ENCODE data around the gene PLAU.

PLAU gene

DNA sequence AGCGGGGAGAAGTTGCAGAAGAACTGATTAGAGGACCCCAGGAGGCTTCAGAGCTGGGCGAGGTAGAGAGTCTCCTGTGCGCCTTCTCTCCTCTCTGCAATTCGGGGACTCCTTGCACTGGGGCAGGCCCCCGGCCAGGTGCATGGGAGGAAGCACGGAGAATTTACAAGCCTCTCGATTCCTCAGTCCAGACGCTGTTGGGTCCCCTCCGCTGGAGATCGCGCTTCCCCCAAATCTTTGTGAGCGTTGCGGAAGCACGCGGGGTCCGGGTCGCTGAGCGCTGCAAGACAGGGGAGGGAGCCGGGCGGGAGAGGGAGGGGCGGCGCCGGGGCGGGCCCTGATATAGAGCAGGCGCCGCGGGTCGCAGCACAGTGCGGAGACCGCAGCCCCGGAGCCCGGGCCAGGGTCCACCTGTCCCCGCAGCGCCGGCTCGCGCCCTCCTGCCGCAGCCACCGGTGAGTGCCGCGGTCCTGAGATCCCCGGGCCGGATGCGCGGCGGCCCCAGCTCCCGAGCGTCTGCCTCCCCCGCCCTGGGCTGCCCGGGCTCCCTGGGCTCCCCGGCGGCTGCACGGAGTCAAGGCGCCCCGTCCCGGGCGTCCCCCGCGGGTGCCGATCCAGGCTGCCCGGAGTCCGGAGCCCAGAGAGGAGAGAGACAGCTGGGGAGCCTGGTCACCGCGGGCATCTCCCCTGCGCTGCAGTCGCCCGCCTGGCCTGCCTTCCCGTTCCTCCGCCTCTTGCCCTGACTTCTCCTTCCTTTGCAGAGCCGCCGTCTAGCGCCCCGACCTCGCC is at the start of gene PLAU:
Gene PLAU (plus strand): TSS at position 369 of the 789 bp plus-strand sequence. CDS start 424 bp downstream, outside the sequence.
- peak; percentile 72 for DNase-seq (ENCODE audit: low read depth)

DNA sequence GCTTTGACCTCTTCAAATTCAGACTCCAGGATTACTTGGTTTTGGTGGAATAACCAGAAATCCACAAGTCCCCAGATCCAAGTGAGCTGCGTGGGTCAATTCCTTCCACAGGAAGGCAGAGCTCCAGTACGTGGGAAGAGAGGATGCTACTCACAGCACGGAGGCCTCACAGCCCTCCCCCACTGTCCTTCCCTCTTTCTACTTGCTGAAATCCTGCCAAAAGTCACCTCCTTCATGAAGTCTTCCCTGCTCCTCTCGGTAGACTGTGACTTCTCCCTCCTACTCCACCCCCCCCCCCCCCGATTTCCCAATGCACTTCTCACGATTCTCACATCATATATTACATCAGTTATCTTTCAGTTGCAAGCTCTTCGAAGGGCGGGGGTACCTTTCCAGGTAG is 48.9 kb upstream of the PLAU start:
- no peak for DNase-seq (ENCODE audit: low read depth)

DNA sequence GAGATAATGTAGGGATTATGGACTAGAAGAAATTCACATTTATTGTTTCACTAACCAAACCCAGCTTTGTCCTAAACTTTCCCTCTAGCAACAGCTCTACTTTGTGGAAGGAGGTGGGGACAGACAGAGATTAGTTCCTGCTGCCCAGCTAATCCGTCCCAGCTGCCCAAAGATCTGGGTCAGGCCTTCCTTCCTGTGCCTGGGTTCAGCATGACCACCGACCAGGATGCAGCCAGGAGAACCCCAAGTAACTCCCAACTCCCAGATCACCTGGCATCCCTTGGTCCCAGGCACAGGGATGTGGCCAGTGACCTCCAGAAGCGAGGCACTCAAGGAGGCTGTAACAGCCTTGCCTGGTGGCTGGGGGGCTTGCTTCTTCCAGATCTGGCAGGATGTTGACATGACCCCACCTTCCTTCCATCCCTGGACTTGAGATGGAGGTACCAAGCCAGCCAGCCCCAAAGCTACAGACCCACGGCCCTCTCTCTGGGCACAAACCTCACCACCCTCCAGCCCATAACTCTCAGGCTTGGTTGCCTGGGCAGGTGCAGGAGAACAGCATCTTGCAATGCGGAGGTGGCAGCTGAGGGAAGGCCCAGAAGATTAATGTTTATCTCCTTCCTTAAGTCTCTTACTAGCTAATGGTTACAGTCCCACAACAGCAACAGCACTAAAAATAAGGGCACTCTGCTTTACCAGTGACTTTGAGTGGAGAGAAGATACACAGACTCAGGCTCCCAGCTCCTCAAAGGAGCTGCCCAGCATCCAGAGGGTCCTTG is 47.7 kb upstream of the PLAU start:
- DNase-seq (ENCODE audit: low read depth): no peak

DNA sequence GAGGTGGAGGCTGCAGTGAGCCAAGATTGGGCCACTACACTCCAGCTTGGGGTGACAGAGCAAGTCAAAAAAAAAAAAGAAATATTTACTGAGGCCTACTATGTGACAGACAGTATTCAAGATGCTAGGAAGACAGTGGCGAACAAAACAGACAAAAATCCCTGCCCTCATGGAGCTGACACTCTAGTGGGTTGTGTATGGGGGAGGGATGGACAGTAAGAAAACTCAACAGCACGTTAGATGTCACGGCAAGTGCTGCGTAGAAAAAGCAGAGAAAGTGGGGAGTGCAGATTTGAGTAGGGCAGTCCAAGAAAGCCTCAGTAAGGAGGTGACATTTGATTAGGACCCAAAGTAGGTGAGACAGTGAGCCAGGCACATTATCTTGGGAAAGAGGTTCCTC is 46.7 kb upstream of the PLAU start:
- DNase-seq (ENCODE audit: low read depth): no peak

DNA sequence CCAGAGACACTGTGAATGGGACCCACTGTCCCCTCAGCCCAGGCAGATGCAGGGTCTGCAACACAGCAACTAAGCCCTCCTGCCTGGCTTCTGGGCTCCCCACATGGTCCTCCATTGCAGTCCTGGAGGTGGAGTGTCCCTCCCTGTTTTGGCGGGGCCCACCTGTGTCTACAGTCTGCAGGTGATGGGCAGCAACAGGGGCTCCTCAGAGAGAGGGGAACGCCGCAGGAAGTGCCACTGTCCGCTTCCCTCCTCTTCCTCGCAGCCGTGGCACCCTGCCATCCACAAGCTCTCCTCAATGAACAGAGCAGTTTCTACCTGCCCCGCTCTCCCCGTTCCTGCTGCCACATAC is 45.8 kb upstream of the PLAU start:
- no peak for DNase-seq (ENCODE audit: low read depth)

DNA sequence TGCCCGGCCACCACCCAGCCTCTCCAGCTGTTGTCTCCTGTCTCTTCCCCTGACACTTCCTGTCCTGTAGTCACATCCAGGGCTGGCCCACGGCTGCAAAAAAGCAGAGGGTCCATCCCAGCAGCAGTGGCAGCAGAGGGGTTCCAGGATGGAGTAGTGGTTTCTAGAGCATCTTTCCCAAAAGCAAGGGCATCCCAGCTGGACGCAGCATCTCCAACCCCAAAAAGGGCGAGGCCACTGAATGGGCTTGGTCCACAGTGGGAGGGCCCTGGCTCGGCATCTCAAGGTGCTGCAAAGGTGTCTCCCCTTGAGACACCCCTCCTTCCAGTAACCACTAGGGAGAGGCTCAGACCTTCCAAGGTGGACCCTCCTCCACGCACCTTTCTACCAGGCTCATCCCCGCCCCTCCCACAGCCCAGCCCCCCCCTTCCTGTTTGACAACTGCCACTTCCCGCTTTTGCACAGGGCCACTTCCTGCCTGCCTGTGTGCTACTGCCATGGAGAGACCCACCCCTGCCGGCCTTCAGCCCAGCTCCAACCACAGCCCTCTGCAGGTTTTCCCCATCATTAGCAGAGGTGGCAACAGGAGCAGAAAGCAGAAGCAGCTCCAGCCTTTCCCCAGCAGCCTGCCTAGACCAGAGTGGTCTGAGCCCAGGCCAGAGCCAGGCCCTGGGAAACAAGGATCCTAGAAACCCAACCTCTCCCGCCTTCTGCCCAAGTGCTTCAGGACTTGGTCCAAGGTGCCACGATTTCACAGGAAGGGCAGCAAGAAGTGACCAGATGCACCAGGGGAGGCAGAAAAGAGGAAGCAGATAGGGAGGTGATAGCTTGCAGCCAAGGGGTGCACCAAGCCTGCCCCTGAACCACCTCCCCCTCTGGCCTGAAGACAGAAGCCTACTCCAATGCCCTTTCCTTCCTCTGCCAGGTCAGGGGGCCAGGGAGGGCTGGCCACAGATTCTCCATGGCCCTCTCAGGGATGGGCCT is 45.2 kb upstream of the PLAU start:
- DNase-seq (ENCODE audit: low read depth): no peak

DNA sequence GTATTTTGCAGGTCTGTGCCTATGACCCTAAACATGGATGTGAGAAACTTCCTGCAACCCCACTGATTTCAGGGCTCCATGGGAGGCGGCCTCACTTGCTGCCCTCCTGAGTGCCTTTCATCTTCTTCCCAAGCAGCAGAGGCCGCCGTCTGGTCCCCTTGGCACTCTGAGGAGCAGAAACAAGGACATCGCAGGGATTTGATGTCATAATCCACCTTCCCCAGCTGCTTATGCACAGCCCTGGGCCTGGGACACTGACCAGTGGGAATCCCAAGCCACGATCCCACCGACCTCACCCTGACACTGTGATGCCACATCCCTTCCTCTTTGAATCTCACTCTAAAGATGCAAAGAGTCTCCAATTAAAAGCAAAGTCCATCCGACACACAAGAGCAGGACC is 44.3 kb upstream of the PLAU start:
- no peak for DNase-seq (ENCODE audit: low read depth)

DNA sequence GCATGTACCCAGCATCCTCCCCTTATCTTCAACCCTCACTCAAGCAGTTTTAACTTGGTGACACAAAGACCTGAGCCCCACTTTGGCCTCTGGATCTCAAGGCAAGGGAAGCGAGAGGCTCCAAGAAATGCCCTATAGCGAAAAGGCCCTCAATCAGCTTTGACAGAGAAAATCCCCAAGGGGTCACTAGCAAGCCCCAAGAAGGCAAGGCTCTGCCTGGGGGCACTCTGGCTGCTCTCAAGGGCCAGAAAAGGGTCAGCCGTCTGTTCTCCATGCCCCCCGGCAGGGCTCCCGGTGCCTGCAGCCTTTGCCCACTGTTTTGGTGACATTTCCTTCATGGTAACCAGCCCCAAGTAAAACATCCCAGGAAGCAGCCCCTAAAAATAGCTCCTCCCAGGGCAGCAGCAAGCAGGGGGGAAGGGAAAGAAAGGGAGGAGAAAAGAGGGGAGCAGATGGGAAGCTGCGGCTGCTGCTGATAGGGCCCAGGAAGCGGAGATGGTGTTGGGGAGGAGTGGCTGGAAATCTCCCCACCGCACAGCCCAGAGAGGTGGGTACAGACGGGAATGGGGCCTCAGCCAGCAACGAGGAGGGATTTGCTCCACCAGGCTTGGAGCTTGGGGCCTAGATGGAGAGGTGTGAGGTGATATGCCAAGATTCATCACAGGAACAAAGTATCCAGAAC is 43.7 kb upstream of the PLAU start:
- no peak for DNase-seq (ENCODE audit: low read depth)

DNA sequence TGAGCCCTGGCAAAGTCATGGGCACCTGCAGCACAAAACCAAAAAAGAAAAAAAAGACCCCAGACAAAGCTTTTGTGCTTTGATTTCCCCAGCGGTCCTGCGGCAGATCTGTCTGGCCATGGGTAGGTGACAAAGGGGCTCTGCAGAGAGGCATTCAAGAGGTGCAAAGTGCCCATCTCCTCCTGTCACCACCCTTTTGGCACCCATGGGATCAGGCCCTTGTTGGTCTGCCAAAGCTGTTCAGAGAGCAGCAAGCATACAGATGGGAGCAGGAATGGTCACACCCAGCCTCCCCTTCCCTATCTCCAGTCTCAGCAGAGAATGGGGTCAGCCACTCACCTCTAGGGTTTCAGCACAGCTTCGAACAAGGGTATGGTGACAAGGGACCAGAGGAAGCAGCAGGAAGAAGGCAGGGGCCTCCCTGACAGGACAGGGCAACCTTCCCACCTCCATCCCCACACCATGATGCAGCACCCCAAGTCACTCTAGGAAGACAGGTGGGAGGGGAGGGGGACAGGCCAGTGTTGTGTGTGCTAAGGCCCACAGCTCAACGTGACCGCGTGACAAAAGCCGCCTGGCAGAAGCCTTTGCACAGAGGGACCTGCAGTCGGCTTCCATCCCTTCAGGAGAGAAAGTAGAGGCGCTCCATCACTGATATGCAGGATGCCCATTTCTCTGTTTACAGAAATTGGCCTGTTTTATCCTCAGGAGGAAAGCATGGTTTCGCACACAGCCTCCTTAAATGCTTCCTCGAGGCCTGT is 42.9 kb upstream of the PLAU start:
- DNase-seq (ENCODE audit: low read depth): no peak

DNA sequence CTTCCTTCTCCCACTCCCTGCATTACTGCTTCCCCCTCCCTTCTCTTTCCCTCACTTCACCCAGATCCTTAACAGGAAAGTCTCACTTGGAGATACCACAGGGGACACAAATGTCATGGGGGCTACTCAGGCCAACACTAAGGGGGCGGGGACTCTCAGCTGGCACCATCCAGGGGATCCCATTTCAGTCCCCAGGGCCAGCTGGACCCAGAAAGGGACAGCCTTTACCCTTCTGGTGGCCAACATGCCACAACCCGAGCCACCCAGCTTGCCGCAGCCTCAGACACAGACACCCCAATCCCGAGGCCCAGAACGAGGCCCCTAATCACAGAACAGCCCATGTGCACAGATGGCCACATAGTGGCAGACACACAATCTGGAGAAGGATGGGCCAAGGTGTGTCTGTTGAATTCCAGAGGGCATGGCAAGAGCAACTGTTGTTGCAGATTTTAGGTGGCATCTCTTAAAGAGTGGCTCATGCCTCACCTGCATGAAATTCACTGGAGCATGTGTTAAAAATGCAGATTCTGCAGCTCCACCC is 42.2 kb upstream of the PLAU start:
- no peak for DNase-seq (ENCODE audit: low read depth)

DNA sequence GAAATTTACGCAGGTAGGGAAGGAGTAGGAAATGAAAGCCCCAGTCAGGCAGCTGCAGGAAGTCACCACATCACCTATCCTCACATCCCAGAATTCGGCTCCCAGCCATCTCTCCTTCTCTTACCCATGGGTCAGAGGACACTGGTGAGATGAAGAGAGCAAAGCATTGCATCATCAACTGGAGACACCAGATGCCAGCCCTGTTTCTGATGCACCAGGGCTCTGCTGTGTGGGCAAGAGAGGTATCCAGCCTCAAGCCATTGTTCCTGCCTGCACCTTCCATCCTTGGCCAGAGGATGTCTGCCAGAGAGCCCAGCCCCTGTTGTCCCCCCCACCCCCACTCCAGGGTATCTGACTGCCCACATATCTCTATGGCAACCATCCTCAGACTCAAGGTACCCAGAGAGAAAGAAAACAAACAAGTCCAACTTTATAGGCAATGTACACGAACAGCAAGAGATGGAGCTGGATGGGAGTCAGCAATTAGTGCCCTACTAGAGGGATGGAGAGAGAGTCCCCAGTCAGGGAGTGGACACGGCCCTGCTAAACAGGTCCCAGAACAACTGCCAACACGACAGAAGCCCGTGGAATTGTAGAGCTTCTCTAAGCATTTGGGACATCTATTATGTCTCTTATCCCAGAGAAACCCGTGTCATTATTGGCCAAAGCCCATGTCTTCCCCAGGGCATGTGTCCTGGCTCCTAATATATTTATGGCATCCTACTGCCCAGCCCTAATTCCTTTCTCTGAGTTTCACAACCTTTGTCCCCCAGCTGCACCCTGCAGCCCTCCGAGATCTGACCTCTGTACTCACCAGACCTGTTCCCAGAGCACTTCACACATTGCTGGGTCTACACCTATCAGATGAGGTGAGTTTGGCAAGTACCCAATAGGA is 39.4 kb upstream of the PLAU start:
- no peak for DNase-seq (ENCODE audit: low read depth)

DNA sequence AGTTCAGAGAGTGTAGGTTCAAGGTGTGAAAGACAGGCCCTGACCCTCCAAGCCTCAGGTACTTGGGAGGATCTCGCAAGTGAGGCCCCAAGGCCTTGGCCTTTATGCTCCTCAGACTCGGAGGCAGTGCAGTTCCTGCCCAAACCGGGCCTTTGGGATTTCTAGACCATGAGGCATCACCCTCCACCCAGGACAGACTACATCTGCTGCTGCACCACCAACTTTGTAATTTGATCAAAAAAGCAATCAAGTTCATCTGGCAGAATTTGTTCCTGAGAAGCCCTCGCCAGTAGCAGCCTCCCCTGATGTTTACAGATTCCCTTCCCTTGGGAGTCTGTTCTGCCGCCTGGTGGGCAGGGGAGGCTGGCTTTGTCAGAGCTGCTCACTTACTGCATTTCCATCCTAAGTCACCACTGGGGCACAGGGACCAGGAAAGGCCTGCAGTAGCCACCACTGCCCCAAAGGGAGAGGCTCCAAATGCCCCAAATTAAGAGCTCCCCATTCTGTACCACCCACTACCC is 38.7 kb upstream of the PLAU start:
- no peak for DNase-seq (ENCODE audit: low read depth)

DNA sequence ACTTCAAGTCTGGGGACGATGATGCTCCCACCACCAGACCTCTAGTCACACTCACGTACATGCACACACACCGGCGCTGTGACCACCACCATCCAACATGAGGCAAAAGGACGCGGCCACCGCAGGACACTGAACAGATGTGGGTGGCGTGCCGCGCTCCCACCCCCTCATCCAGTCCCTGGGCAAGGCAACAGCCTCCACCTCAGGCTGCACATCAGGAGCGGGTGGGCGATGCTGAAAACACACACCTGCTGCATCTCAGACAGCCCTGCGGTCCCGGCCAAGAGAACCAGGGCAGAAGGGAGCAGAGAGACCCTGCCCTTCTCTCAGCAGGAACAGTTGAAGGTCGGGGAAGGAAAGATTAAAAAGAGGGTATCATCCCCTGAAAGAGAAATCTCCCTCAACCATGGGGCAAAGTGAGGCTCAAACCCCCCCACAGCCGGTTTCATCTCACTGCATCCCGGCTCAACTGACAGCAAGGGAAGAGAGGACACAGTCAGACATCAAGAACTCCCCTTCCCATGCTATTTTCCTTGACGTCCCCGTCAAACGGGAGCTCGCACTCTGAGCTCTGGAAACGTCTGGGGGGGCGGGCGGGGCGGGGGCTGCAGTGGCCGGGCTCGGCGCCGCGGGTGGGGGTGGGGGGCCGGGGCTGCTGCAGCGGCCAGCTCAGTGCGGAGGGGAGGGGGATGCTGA is 37.6 kb upstream of the PLAU start:
- no peak for DNase-seq (ENCODE audit: low read depth)

DNA sequence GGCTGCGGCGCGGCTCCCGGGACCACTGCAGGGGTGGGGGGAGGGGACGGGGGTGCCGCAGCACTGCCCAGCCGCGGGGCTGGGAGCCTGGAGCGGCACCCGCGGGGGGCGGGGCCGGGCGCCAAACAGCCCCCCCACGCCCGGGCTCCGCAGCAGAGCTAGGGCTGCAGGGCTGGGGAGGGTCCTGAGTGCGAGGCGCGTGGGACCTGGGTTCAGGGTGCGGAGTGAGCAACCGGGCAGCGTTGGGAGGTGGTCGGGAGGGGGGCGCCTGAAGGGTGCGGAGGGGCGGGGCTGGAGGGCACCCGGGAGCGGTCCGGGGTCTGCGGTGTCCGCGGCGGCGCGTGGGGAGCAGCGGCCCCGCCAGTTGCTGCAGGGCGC is 37.1 kb upstream of the PLAU start:
- DNase-seq (ENCODE audit: low read depth): no peak

DNA sequence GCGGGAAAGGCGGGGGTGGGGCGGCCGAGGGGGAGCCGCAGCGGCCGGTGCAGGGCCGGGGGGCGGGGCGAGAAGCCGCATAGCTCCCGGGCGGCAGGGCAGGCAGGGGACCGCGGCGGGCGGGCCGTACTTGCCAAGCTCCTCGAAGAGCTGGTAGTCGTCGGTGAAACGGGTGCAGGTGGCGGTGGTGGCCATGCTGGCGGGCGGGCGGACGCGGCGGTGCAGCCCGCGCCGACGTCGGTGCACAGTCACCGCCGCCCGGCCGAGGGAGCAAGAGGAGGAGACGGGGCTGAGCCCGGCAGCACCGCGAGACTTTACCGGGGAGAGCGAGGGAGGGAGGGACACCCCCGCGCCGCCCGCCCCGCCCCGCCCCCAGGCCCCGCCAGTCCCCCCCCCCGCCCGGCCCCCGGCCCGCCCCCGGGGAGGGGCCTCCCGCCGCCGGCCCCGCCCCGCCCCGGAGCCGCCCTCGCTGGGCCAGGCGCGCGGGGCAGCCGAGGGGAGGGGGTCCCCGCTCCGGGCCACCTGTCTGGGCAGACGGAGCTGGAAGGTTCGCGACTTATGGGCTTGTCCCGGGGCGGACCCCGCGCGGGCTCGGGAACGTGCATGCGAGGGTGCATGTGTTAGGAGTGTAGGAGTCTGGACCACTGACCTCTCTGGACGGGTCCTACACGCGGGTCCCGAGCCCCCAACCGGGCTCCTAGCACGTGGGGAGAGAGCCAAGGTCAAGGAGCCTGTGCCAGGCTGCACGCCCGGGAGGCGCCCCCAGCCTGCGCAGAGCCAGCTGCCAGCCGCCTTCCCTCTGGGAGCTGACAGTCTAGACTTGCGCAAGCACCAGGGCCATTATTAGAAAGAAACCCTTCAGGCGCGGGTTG is 36.4 kb upstream of the PLAU start, which contains the start of gene CAMK2G:
Gene CAMK2G (minus strand): TSS at position 289 of the 872 bp plus-strand sequence. CDS start 94 bp downstream, at position 195.
- DNase-seq (ENCODE audit: low read depth): peak; percentile 92

DNA sequence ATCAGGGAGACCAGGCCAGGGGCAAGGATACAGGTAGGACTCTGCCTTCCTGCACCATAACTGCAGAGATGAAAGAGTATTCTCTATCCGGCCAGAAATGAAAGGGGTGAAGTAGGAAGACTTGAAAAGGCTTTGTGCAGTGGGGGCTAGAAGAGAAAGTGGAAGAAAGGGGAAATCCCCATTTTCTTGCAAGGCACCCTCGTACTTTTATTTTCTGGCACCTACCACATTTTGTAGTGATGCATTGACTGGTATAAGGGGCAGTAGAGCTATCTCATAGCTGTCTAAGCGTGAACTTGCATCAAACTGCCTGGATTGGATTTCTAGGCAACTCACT is 35.8 kb upstream of the PLAU start:
- no peak for DNase-seq (ENCODE audit: low read depth)

DNA sequence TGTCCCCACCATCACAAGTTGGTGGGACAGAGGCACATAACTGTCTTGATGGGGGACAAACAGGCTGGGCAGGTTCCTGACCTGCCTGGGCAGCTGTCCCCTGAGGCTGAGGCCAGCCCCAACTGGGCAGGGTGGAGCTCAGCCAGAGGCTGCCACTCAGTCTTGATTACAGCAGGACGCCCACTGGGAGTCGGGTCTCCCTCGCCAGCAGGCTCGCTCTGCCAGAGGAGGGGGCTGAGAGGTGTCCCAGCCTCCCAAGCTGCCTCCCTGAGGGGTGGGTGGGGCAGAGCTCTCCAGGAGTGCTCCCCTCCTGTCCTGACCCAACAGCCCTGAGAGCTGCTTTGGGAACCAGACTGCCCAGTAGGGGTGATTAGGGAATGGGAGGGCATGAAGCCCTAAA is 34.8 kb upstream of the PLAU start:
- DNase-seq (ENCODE audit: low read depth): no peak

DNA sequence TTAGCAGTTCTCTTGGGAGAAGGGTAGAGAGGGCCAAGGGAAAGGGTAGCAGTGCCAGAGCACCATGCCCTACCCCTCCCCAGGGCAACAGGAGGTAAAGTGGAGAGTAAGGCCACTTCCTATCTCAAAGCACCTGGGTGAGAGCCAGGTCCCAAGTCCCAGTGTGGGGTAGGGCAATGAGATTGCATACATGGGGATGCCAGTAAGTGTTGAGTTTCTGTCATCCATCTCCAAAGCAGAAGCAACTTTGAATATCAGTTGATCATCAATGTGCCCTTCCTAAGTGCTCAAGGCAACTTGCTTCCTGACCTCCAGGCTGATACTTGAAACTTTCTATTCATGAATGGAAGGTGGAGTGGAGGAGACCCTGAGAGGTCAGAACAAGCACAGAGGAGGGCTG is 34.4 kb upstream of the PLAU start:
- no peak for DNase-seq (ENCODE audit: low read depth)
